ENCODE measurements around the gene EIF3K.
A peak's percentile ranks its signal among the peaks of the same experiment; 100 is the strongest.
"Not testable (repeated sequence)": the region's sequence is repeated elsewhere in the genome, so short reads cannot be mapped to it uniquely, and the experiment has no call there.

The EIF3K gene, protein sequence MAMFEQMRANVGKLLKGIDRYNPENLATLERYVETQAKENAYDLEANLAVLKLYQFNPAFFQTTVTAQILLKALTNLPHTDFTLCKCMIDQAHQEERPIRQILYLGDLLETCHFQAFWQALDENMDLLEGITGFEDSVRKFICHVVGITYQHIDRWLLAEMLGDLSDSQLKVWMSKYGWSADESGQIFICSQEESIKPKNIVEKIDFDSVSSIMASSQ

DNA sequence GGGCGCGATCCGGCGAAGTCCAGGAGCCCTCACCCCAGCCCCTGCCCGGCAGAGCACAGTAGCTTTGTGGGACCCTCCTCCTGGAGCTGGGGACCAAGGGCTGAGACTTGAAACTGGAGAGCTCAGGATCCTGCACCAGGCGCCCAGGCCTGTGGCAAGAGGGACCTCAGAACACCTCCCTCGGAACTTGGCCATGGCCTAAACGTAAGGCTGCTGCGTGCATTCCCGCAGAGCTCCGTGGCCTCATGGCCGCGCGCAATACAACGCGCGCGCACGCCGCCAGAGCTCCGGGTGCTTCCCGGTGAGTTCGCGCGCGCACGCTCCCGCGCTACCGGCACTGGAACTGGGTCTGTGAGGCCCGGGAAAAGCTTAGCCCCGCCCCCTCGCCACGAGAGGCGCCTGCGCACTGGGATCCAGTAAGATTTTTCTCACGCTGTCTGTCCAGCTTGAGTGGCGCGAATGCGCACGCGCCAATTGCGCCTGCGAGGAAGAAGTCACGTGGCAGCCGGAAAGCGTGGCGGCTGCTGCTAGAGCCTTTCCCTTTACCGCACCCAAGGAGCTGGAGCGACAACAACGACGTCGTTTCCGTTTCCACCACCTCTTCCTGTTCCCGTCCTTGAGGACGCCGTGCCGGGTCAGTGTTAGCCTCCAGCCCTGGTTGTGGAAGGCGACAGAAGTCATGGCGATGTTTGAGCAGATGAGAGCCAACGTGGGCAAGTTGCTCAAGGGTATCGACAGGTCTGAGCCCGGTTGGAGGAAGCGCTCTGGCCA, at the start of gene EIF3K:
EIF3K (plus strand) TSS at position 599 of the 771 bp plus-strand sequence; CDS start at position 680, 81 bp downstream.
- peak; percentile 97 for DNase-seq

DNA sequence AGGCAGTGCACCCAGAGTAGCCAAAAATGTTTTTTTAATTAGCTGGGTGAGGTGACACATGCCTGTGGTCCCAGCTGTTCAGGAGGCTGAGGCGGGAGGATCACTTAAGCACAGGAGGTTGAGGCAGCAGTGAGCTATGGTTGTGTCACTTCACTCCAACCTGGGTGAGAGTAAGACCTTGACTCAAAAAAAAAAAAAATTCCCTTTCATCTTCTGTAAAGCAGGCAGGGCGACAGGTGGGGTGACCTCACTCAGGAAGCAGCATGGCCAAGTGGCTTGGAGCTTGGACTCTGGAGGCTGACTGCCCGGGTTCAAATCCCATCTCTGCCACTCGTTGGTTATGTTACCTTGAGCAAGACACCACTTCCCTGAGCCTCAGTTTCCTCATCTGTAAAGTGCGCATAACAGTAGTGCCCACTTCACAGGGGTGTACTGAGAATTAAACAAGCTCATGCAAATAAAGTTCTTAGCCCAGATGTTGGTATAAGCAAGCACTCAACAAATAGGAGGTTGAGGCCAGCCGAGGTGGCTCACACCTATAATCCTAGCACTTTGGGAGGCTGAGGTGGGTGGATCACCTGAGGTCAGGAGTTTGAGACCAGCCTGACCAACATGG, 49.5 kb upstream of the EIF3K start:
- no peak for DNase-seq

DNA sequence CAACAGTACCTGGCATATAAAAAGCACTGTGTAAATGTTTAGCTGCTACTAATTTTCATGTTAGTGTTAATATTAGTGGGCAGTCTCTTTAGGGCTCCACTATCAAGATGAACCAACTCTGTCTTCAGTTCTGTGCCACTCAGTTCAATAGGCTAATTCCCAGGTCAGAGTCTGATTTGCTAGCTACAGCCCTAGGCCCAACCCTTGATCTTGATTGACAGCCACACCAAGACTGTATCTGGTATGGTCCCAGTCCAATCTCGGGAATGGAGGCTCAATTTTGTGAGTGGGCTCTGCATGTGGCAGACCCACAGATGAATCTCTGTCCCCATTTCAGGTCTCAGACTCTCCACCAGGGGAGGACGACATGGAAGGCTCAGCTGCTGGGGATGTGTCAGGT, 47.3 kb upstream of the EIF3K start:
- no peak for DNase-seq

DNA sequence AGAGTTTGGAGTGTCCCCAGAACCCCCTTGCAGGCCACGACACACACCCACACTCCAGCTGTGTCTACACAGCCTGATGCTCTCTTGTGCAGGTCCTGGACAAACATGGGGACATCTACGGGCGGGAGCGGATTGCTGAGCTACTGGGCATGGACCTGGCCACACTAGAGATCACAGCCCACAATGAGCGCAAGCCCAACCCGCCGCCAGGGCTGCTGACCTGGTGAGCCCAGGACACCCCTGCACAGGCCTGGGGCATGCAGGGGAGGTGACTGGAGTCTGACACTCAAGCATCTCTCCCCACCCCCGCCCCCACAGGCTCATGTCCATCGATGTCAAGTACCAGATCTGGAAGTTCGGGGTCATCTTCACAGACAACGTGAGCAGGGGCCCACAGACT, 41.2 kb upstream of the EIF3K start:
- no peak for DNase-seq

DNA sequence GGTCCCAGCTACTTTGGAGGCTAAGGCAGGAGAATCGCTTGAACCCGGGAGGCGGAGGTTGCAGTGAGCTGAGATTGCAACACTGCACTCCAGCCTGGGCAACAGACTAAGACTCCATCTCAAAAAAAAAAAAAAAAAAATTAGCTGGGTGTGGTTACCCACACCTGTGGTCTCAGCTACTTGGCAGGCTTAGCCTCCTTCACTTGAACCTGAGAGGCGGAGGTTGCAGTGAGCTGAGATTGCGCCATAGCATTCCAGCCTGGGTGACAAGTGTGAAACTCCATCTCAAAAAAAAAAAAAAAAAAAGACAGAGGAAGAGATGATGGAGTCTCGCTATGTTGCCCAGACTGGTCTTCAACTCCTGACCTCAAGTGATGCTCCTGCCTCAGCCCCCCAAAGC, 39.7 kb upstream of the EIF3K start:
- not testable (repeated sequence) for DNase-seq

DNA sequence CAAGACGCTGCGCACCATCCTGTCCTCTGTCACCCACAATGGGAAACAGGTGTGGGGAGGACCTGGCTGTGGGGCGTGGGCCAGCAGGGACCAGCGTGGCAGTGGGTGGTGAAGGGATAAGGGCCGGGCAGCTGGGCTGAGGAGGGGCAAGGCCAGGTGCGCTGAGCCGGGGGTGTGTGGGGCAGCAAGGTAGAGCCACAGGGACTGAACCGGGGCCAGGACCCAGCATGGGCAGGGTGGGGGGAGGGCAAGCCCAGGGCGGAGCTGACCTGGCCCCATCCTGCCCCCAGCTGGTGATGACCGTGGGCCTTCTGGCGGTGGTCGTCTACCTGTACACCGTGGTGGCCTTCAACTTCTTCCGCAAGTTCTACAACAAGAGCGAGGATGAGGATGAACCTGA, 38.9 kb upstream of the EIF3K start:
- no peak for DNase-seq

DNA sequence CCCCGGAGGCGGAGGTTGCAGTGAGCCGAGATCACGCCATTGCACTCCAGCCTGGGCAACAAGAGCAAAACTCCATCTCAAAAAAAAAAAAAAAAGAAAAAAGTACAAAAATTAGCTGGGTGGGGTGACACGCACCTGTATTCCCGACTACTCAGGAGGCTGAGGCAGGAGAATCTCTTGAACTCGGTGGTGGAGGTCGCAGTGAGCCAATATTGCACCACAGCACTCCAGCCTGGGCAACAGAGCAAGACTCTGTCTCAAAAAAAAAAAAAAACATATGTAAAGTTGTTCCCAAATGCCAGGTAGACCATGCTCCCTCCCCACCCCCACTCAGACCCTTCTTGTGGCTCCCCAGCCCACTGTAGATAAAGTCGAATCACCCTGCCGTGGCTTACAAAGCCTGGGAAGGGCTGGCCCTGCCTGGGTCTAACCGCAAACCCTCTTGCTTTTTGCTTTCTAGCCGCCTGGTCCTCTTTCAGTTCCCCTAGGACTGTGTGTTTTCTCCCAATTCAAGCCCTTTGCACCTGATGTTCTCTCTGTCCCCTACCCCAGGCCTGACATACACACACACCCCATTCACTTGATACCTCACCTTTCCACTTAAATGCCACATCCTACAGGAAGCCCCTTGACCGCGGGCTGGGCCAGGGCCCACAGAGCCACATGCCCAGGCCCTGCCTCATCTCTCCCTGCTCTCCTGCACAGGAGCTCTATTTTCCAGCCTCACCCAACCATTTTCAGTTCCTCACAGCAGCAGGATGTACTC, 35.6 kb upstream of the EIF3K start:
- DNase-seq = no peak

DNA sequence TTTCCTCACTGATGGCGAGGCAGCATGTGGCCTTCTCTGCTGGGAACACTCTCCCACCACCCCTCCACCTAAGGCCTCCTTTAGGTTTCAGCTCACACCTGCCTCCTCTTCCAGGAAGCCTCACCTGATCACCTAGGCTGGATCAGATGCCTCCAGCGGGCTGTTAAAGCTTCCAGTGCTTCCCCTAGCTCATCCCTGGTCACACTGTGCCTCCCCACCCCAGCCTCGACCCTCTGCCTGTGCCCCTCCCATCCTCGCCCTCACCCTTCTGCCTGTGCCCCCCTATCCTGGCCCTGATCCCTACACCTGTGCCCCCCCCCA, 35.0 kb upstream of the EIF3K start:
- no peak for DNase-seq

DNA sequence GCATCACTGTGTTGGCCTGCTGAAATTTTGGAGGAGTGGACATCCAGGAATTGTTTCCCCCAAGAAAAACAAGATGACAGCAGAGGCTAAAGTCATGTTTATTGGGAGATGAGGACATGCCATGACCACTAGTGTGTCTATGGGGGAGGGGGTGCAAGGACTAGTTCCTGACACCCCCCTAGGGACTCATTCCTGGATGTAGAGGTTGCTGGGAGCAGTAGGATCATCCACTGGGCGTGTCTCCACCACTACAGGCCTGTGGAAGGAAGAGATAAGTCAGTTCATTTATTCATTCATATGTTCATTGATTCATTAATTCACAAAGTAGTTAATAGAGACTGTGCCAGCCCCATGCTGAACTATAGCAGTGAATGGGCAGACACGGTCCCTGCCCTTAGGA, 31.4 kb upstream of the EIF3K start:
- DNase-seq = no peak

DNA sequence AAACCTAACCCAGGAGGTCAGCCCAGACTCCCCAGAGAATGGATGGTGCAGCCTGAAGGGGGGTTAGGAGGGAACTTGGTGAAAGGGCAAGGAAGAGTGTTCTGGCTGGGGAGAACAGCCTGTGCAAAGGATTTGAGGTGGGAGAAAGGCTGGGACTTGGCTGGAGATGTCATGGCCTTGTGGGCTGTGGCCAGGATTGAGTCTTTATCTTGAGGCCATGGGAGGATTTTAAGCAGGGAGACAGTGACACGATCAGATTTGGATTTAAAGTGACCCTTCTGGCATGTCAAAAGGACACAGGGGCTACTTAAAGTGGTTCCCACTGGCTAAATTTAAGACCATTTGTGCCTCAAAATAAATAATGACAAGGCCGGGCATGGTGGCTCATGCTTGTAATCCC, 30.9 kb upstream of the EIF3K start:
- DNase-seq = no peak

DNA sequence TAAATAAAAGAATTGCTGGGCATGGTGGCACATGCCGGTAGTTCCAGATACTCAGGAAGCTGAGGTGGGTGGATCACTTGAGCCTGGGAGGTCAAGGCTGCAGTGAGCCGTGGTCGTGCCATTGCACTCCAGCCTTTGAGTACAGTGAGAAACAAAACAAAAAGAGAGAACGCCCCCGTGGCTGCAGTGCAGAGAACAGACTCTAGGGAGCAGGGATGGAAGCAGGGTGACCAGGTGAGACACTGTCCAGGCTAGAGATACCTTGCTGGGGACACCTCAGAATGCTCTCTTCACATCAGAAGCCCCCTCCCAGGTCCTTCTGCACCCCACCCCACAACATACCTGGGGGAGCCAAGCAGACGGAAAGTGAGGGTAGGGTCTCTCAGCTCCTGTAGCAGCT, 26.0 kb upstream of the EIF3K start:
- DNase-seq = no peak

DNA sequence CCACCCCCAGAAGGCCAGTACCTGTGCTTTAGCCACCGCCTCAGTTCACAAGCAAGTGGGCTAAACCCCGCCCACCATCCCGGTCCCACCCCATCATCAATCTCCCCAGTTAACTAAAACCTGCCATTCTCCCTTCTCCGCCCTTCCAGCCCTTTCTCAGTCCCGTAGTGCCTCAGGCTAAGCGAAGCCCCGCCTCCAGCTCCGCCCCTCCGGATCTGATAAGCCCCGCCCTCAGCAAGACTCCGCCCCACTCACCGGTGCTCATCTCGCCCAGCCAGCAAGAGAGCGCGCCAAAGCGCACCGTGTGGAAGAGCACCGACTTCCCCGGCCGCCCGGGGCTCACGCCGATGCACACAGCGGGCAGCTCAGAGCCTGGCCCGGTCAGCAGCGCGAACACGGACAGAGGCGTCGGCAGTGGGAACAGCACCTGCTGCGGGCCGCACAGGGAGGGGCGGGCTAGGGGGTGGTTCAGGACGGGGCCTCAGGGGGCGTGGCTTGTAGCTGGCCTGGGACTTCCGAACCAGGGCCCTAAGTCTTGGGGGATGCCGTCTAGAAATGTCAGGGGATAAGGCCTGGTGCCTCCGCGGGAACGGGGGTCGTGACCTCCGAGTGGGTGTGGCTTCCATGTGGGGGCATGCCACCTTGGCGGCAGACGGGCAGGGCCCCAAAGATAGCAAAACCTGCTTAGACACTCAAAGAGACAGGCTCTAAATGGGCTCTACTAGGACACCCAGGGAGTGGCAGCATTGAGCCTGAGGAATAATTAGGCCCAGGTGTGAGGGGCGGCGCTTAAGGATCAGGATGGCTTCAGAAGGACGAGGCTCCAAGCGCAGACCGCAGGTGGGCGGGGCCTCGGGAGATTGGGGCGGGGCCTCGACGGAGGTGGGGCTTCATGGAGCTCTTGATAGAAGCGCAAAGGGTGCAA, 22.7 kb upstream of the EIF3K start:
- DNase-seq = no peak

DNA sequence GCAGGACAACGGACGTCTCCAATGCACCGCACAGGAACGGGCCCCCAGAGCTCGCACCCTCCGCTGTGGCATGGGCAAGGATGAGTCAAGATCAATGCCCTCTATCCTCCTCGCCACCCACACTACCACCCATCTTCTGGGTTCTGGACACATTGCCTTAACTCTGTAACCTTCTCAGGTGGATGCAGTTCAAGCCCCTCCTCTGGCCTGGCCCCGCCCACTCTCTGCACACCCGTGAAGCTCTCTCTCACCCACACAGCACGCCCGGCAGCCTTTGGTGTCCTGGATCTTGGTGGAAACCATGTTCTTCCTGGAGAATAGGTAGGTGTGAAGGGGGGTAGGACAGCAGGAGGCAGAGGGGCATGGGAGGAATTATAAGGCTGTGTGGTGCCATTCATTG, 21.9 kb upstream of the EIF3K start:
- no peak for DNase-seq

DNA sequence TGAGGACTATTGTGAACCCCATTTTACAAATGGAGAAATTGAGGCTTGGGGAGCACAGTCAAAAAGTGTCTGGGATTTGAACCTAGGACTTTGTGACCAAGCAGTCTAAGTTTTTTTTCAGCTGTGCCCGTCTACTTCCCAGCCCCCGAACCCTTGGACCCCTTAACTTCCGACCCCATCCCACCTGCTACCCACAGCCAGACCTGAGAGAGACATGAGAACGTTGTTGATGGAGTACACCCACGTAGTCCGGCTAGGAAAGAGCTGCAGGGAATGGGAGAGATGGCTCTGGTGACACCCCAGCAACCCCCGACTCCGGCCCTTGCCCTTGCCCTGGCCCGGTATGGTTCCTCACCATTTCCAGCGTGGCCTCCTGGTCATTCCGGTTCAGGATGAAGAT, 19.3 kb upstream of the EIF3K start:
- DNase-seq = no peak

DNA sequence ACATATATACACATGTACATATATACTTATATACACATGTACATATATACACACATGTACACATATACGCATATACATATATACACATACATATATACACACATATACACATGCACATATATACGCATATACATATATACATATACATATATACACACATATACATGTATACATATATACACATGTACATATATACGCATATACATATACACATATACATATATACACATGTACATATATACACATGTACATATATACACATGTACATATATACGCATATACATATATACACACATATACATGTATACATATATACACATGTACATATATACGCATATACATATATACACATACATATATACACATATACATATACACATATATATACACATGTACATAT, 16.1 kb upstream of the EIF3K start:
- DNase-seq = not testable (repeated sequence)

DNA sequence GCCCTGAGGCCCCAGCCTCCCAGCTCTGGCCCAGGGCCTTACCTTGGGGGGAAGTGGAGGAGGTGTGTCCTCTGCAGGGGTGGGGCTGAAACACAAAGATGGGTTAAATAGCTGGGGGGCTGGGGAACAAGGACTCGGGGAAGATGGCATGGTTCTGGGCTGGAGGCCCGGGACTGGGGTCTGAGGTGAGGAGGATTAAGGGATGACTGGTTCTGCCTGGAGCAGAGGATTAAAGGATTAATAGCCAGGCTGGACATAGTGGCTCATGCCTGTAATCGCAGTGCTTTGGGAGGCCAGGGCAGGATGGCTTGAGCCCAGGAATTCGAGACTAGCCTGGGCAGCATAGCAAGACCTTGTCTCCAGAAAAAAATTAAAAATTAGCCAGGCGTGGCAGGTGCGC, 12.9 kb upstream of the EIF3K start:
- DNase-seq = no peak

DNA sequence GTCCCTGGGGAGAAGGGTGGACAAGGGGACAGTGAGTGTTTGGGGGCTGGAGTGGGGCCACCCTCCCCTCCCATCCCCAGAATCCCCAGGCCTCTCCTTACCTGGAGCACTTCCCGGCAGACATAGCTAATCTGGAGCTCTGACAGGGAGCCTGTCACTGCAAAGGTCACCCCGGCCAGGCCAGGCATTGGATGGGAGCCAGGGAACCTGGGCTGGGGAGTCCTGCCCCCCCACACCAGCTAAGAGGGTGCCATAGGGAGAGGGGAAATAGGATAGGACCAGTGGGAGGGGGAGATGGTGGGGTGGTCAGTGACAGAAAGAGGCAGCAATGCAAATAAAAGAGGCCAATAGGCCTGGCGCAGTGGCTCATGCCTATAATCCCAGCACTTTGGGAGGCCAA, 4.7 kb upstream of the EIF3K start:
- DNase-seq = no peak

DNA sequence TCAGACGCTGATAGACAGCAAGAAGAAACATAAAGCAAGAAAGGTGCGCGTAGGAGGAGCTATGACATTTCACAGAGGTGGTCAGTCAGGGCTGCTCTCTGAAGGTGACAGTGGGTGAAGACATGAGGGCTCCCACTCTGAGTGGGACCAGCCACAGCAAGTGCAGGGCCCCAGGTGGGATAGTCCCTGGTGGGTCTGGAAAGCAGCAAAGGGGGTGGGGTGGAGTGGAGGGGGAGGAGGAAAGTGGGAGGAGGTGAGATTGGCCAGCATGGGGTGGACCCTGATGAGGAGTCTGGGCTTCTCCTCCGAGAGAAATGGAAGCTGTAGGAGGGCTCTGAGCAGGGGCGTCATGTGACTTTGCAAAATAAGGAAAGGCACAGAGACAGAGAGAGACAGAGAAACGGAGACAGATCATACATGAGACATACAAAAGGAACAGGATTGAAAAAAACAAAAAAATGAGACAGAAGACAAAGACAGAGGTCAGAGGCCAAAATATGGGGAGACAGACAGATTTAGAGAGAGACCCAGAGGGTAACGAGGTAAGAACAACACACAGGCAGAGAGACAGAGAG, 3.9 kb upstream of the EIF3K start:
- DNase-seq = no peak

DNA sequence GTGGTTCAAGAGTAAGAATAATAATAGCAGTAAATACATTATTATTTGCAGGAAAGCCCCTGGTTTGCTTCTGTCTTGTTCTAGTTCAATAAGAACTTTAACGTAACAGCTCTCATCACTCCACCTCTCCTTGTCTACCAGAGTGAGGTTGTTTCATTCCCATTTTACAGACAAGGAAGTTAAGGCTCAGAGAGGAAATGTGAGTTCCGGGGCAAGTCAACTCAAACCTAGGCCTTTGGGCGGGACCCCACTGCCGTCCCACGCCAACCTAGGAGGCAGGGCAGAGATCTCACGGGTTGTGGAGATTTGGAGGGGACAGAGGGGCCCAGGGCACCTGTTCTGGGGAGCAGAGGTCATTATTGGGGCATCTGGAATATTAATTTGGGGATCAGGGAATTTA, 2.7 kb upstream of the EIF3K start:
- DNase-seq = no peak

DNA sequence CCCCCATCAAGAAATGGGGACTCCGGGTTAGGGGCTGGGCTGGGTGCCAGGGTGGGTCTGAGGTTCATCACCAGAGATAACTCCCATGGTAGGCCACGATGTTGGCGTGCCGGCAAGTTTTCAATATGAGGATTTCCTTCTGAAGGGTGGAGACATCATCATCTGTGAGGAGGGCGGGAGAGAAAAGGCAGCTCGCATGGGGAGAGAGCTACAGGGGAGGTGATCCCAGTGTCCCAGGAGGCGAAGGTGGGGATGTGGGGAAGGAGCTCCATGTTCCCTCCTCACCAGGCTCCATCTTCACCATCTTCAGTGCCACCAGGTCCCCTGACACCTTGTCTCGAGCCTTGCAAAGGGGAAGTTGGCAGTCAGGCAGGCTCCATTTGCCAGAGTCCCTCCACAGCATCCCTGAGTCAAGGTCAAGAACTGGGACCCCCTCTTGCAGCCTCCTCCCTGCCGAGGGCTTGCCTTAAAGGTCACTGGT, 1.7 kb upstream of the EIF3K start:
- DNase-seq = no peak

DNA sequence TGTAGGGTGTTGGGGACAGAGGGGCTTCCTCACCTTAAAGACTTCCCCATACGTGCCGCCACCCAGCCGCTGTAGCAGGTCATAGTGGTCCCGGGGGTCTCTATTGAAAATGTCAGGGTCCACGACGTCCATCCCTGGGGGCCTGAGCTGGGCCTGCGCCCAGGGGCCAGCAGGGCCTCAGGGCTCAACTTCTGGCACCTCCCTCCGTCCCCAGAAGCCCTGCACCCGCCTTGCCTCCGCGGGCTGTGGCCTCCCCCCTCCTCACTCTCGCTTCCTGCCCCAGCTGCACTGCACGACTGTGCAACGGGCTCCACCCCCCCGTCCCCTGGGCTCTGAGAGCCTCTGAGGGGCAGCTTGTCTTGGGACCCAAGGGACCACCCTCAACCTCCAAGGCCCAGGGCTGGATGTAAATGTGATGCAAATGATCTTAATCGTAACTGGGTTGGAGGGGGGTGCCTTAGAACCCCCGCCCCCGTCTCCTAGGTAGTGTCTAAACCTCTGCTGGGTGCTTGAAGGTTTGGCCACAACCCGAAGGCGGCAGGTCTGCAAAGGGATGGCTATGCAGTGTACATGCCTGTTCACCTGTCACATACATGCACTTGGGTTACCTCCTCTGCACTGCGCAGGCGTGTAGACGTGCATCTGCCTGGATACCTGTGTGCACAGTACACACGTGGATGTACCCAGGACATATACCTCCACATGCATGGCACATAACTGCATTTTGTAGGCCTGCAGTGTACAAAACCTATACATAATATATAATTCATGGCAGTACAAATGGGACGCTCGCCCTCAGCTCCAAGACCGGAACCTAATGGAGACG, 1.0 kb upstream of the EIF3K start, which contains the start of gene MAP4K1:
MAP4K1 (minus strand) TSS at position 190 of the 826 bp plus-strand sequence; CDS start at position 132, 58 bp downstream.
- DNase-seq = peak; percentile 63
